Panc1 (cell line): ENCODE results near the gene ERC2.

ENCODE experiments used
- CTCF ChIP-seq: fragments of 450-650 bp; IDR thresholded peaks from 2 replicates; pipeline ENCODE4 v1.5.1; 2017; ENCODE audit warnings: mild to moderate bottlenecking
- POLR2AphosphoS5 ChIP-seq: IDR thresholded peaks from 2 replicates; pipeline ENCODE4 v1.6.1; 2012; ENCODE audit warnings: mild to moderate bottlenecking, low read depth, low read length, moderate library complexity
- REST ChIP-seq, 2 experiments: IDR thresholded peaks; 2 replicates each; pipeline ENCODE4 v1.6.1; 2011 to 2012; ENCODE audit warnings: low read depth in 2 of 2, control low read depth in 1 of 2, low read length in 1 of 2, mild to moderate bottlenecking in 1 of 2, moderate library complexity in 1 of 2; ENCODE audit not compliant: insufficient read depth in 1 of 2
- SIN3A ChIP-seq: IDR thresholded peaks from 2 replicates; pipeline ENCODE4 v1.6.1; 2012; ENCODE audit warnings: low read depth, mild to moderate bottlenecking, low read length, moderate library complexity, borderline replicate concordance; ENCODE audit not compliant: insufficient read depth
- TCF7L2 ChIP-seq: IDR thresholded peaks from 2 replicates; pipeline ENCODE4 v1.6.1; 2011; ENCODE audit warnings: mild to moderate bottlenecking, low read depth, low read length, inconsistent platforms

- no peak for TF ChIP-seq CTCF
- TF ChIP-seq POLR2AphosphoS5: no peak
- no peak for TF ChIP-seq REST (IDR thresholded peaks at IDR 0.05; ENCODE audit: insufficient read depth in 1 of 2, low read depth in 2 of 2, low read length in 1 of 2)
- no peak for TF ChIP-seq SIN3A
- no peak for TF ChIP-seq TCF7L2
Measured at GRCh38 chr3:55860049-55860721, 608.1 kb downstream of the ERC2 start.
